Measurements from ENCODE around the gene GBP7.
"Not testable (repeated sequence)": the region's sequence is repeated elsewhere in the genome, so short reads cannot be mapped to it uniquely, and the experiment has no call there.

Gene GBP7

GRCh38 chr1:89175601-89176256 is at the start of gene GBP7:
GBP7 (minus strand) TSS chr1:89176003; CDS start chr1:89171935, 4,068 bp downstream.
- no peak for DNase-seq

- no peak for DNase-seq
Measured at GRCh38 chr1:89221341-89221740, 45.5 kb upstream of the GBP7 start.

GRCh38 chr1:89219851-89220250 is 44.0 kb upstream of the GBP7 start:
- not testable (repeated sequence) for DNase-seq

DNA sequence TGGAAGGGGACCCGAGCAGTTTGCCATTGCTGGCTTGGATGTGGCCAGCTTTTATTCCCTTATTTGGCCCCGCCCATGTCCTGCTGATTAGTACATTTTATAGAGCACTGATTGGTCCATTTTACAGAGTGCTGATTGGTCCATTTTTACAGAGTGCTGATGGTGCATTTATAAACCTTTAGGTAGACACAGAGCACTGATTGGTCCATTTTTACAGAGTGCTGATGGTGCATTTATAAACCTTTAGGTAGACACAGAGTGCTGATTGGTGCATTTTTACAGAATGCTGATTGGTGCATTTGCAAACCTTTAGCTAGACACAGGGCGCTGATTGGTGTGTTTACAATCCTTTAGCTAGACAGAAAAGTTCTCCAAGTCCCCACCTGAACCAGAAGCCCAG is 43.1 kb upstream of the GBP7 start:
- DNase-seq: not testable (repeated sequence)

DNA sequence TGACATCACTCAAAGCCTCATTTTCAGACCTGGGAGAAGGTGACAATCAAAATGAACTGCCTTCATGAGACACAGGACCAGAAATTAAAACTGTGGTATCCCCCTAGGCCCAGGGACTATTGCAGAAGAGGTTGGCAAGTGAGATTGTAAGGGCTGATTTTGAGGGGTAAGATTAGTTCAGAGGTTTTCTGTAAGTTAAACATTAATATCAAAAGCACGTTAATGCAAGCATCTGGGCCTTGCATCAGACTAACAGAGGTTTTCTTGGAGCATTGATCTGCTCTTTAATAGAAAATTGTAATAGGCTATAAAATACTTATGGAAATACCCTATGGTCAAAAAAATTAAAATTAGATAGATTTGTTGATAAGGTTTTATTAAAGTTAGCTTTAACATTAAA is 37.5 kb upstream of the GBP7 start:
- no peak for DNase-seq

- no peak for DNase-seq
Measured at GRCh38 chr1:89211035-89211634, 35.3 kb upstream of the GBP7 start.

DNA sequence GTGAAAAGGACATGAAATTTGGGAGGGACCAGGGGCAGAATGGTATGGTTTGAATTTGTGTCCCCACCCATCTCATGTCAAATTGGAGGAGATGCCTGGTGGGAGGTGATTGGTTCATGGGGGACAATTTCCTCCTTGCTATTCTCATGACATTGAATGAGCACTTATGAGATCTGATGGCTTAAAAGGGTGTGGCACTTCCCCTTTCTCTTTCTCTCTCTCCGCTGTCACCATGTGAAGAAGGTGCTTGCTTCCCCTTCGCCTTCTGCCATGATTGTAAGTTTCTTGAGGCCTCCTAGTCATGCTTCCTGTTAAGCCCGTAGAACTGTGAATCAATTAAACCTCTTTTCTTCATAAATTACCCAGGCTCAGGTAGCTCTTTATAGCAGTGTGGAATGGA is 30.6 kb upstream of the GBP7 start:
- DNase-seq: no peak

GRCh38 chr1:89203166-89203565 is 27.4 kb upstream of the GBP7 start:
- DNase-seq: no peak

DNA sequence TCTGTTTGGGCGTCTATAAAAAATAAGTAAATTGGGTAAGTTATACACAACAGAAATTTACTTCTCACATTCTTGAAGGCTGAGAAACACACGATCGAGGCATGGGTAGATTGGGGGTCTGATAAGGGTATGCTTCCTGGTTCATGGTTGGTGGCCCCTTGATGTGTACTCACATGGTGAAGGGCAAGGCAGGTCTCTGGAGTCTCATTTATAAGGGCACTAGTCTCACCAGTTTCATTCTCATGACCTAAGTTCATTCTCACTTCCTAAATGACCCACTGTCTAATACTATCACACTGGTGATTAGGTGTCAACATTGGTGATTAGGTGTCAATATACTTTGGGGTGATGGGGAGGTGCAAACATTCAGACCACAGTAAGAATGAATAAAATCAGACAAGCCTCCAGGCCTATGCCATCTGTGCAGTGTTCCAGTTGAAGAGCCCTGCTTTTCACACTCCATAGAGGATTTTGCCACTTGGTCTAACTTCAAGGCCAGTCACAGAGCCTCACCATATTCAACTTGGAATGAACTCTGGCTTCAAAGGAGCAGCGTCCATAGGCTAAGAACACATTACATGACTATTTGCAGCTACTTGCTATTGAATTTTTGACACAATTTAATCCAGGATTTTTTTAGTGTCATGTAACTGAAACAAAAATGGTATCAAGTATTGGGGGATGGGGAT is 25.4 kb upstream of the GBP7 start:
- no peak for DNase-seq

DNA sequence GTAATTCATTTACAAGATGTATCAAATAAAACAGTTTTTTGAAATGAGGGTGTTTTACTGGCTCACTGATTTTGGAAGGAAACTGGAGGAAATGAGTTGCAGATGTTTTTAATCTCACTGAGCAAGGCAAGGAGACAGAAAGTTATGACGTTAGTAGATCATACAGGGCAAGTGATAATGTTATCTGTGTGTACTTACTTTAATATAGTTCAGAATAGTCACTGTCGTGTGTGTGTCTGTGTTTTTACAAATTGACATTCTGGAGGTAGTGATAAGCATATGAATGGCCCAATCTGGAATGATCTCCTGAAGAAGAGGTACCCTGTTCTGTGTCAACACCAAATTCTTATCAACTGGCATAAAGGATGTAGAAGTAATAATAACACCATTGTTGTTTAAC is 24.9 kb upstream of the GBP7 start:
- DNase-seq: no peak

DNA sequence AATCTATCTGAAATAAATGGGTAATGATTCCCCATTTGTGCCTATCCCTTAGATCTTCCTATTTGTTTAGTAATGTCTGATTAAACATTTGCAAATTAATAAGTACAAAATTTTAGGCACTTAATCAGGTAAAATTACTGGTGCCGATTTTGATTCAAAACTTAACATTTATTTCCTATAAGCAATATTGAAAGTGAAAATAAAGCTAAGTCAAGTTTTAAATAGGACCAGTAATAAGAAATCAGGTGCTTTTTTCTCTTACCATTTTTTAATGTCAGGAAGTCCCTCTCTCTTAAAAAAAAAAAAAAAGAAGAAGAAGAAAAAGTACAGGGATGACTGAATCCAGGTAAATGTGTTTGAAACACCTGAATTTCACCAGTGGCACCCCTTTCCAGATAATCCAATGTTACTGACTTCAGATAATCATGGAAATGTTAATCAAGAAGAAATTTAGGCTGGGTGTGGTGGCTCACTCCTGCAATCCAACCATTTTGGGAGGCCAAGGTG is 23.8 kb upstream of the GBP7 start:
- no peak for DNase-seq

DNA sequence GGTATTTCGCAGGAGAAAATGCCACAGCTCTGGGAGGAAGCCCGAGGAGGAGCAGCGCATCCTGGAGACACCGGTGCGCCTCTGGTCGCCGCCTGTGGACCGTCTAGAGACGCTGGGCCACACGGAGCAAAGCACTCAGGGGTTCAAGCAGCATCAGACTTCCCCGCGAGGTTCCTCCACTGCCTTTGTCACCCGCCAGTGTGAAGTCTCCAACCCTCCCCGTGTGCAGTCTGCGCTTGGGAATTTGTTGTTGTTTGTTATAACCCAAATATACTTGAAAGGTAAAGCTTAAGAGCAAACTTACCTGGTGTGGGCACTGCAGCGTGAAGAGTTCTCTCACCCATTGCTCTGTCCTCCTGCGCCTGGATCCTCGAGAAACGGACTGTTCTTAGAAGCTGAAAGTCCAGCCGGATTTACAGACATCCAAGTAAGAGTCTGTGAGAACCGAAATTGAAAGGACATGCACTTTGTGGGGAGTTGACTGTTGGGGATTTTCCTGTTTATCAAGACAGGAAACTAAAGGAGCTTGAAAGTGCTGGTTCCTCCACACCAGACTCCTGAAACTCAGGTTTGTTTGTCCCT is 22.8 kb upstream of the GBP7 start, which contains the start of gene GBP4:
Gene GBP4 (minus strand): TSS at position 452 of the 582 bp plus-strand sequence. CDS start 108 bp downstream, at position 344.
- DNase-seq: no peak

DNA sequence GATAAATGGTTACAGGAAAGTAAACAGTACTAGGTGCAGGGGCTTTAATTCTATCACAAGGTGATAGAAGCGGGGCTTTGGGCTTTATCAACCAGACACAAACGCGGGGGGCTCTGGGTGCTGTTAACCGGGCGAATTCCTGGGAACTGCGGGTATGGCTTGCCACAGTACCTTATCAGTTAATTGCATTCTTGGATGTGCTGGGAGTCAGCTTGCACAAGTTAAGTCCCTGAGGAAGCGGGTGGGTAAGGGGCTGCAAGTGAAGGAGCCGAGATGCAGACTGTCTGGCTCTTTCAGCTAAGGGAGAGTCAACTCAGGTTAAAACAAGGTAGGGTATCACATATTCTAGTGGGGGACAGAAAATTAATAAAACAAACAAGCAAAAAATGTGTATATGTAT is 22.3 kb upstream of the GBP7 start:
- no peak for DNase-seq

GRCh38 chr1:89195476-89195875 is 19.7 kb upstream of the GBP7 start:
- DNase-seq: no peak

DNA sequence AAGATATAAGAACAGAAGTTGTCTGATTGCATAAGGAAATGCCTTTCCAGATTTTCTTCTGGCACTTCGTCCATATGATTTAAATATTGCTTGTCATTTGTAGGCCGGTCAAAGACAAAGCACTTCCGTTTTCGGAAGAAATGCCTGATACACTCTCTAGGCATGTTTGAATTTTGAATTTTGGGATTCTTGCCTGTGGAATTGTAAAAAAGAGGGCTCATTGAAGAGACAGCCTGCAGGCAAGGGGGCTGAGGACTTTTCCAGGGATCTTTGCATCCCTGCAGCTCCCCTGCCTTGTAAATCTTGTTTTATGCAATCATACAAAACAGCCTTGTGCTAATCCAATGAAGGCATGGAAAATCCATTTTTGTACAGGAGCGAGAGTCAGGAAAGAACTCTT is 15.5 kb upstream of the GBP7 start:
- DNase-seq: no peak

DNA sequence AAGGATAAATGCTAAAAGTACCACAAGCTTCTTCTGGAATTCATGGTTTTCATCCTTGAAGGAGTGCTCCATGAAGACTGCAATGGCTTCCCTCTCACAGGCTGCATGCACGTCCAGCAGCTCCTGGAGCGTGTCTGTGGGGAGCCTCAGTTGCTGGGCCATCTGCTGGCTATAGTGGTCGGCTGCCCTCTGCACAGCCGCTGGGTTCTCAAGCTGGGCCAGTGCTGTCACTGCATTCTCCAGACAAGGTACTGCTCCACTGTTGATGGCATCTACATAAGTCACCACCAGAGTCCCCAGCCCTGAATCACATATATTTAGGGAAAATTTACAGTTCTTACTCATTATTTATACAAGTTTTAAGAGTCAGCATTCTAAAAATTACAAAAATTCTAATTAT is 14.2 kb upstream of the GBP7 start:
- no peak for DNase-seq

- DNase-seq: no peak
Measured at GRCh38 chr1:89179343-89179742, 3.5 kb upstream of the GBP7 start.

- DNase-seq: no peak
Measured at GRCh38 chr1:89176971-89177370, 1.2 kb upstream of the GBP7 start.

GRCh38 chr1:89174491-89174890 is 1.3 kb downstream of the GBP7 start:
- DNase-seq: no peak

GRCh38 chr1:89172468-89173143 is 3.2 kb downstream of the GBP7 start:
- DNase-seq: no peak

GRCh38 chr1:89171067-89171438 is 4.8 kb downstream of the GBP7 start:
- no peak for DNase-seq

DNA sequence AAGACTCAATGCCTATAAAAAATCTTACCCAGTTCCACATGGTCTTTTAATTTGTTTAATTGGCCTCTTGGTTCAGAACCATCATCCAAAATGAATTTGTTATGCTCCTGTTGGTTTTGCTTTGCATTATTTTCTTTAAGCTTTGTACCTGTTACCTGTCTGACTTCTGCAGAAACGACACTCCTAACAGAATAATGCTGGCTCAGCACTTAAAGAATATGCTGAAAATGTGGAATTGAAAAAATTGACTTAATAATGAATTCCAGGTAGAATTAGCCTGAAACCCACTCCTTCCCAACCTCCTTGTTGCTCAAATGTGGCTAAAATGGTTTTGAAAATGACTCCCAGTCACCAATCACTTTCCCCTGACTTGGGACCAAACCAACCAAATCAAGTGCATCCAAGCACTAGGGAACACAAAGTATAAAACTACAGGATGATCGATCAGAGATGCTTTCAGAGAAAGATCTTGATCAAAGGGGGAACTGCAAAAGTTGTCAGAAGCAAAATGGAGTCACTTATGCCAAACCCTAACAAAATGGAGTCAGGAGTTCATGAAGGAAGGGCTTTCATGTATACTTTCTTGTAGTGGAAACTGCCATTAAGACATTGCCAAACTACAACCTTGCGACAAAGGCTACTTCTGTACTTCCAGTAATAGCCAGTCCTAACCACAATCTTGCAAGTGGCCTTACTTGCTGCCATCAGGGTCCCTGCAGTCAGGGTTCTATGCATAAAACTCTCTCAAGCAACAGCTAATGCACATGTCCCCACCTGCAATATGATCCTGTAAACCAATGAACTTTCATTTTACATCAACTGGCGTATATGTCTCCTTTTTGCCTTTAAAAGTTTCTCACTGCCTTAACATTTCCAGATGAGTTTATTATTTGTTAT is 5.4 kb downstream of the GBP7 start:
- DNase-seq: no peak
